Stimulated activated CD8-positive, alpha-beta memory T cell treated with anti-CD3 and anti-CD28 coated beads, Interleukin-4, amount 100 ng/mL, for 48 hours (primary cell): ENCODE results near the gene SGCD.

Experiments
- DNase-seq: peaks from one replicate; pipeline ENCODE4 v3.0.0-alpha.2; 2020

The SGCD gene

DNA sequence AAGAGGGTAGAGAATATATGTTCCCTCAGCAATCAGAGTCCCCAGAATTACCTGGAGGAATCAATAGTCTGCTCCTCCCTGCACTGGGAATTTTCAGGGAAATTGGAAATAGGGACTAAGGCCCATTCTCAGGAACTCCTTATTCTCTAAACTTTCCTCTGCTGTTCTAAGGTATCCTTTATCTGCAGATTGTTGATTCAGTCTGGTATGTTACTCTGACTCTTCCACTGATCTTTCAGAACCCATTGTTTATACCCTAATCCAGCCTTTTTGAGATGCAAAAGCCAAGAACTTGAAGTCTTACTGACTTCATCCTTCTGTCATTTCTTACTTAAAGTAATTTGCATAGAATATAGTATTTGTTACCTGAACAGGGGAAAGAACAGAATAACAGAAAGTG, 379.7 kb downstream of the SGCD start:
- no peak for DNase-seq

DNA sequence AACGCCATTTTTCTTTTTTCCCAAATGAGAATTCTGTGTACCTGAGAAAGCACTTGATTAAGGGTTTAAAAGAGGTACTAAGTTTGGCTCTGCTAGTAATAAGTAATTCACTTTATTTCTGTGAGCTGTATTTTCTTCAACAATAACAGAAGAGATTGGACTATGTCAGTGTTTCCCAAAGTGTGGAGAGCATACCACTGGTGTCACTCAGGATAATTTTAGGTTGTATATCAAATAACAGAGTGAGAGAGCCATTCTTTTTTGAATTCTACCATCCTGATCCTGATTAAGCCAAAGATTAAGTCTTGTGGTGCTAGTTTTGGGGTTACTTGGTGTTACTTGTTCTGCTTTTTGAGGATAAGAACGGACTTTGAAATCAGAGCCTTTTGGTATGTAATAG, 380.8 kb downstream of the SGCD start:
- DNase-seq: no peak

DNA sequence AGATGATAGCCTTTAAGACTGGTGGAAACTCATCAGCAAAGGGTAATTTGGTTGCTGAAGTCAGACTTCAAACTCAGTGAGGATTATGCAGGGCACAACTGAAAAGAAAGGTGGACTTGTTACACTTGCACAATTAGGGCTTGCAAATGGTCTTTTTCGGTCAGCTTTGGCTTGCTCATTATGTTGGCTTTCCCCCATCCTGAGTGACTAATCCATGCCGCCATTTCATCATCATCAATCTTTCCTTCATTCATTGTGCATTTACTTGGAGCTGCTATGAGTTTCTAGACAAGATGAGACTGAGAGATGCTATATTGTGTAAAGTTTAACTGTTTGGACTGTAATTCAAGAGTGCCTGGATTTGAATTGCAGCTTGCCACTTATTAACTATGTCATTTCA, 388.3 kb downstream of the SGCD start:
- DNase-seq: no peak

GRCh38 chr5:156716591-156717380, 389.8 kb downstream of the SGCD start:
- no peak for DNase-seq

GRCh38 chr5:156718985-156719384, 392.0 kb downstream of the SGCD start:
- DNase-seq: no peak

DNA sequence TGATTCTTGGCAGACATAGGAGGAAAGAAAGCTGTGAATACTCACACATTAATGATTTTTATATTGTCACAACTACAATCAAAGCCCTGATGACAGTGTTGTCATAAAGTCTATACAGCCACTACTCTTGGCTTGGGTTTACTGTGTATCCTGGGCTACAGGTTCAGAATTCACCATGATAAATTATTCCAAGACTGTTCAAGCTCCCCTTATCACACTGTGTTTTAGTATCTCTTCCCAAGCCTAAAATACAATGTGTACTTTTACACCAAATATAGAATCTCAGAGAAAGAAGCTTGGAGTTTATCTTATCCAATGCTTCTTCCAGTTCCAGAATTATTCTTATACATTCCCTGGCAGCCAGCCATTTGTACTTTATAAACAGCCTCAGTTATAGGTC, 395.4 kb downstream of the SGCD start:
- DNase-seq: no peak

DNA sequence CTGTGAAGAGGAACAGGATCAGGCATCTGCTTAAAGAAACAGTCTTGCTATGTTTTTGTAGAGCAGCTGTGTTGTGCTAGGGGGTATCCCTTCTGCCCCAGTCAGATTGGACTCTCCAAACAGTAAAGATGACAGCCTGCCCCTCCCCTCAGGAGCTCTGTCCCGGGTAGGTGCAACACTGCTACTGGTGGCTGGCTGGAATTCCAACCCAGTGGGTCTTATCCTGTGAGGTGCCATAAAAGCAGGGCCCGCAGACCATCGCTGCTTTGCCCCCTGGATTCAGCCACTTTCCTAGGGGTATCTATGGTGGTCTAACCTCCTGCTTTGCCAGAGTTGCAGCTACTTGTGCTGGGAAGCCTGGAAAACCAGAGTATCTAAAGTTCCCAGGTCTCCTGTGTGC, 408.5 kb downstream of the SGCD start:
- DNase-seq: no peak

GRCh38 chr5:156741516-156741915, 414.6 kb downstream of the SGCD start:
- DNase-seq: no peak

GRCh38 chr5:156753846-156754245, 426.9 kb downstream of the SGCD start:
- DNase-seq: no peak

GRCh38 chr5:156755421-156756087, 428.6 kb downstream of the SGCD start:
- no peak for DNase-seq

DNA sequence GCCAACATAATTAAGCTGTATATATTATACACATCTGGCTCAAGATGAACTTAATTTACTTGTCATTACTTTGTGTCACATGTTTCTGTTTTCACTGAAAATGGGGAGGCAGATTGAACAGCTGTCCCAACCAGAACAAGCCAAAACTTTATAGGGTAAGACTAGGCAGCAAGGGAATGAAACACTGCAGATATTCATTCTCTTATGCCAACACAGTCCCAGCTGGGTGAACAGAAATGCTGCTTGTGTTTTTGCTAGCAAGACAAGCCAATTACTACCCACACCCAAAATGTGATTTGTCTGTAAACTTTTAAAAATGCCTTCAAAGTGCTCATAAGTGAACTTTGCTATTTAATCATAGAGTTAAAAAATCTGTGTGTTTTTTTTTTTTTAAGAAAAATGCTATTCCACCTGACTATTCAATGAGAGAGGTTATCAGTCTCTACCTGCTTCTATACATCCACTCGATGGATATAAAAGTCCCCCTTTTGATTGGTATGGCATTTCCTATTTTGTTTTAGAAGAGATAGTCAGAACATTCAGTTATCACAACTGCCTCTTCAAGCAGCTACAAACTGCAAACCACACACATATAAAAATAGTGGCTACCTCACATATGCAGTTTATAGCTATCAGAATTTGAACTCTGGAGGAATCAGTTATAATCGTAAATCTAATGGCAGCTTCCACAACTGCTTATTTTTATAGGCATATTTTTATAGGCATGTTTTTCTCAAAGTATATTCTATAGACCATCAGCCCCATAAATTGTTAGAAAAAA, 431.2 kb downstream of the SGCD start:
- DNase-seq: no peak

DNA sequence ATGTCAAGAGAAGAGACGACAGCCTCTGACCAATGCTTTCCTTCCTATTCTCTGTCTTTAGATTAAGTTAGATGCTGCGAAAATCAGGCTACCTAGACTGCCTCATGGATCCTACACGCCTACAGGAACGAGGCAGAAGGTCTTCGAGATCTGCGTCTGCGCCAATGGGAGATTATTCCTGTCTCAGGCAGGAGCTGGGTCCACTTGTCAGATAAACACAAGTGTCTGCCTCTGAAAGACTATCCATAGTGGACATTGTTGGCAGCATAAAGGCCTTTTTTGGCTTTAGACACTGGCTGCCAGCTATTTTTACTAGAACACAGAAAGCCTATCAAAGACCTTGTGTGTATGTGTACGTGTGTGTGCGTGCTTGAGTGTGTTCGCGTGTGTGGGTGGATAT, 432.2 kb downstream of the SGCD start:
- no peak for DNase-seq

DNA sequence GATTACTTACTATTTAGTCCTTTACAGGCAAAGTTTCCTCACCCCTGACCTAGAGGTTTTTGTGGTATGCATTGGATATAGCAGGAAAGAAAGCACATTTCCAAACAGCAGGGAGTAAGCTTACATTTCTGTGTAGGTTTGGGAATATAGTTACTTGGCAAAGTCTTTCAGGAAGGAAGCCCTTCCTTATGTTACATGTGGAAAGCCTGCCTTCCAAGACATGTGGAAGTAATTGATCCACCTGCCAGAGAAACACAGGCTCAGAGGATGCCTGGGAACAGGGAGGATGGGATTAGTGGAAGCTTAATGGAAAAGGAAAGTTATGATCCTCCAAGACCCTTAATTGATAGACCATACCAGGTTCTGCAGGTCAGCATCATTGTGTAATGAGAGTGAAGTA, 435.8 kb downstream of the SGCD start:
- no peak for DNase-seq

- no peak for DNase-seq
These were observed 437.4 kb downstream of the SGCD start for GRCh38 chr5:156764176-156764971.

DNA sequence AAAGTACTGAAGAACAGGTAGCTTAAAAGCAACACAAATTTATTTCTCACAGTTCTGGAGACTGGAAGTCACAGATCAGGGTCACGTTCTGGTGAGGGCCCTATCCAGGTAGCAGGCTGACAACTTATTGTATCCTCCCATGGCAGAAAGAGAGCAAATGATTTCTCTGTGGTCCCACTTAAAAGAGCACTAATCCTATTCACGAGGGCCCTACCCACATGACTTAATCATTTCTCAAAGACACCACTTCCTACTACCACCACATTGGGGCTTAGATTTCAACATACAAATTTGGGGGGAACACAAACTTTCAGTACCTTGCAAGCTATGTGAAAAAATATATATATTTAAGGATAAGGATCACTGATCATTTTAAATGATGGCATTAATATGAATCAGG, 447.3 kb downstream of the SGCD start:
- no peak for DNase-seq

- no peak for DNase-seq
These were observed 451.3 kb downstream of the SGCD start for GRCh38 chr5:156778139-156778706.

GRCh38 chr5:156778752-156779151, 451.8 kb downstream of the SGCD start:
- DNase-seq: no peak

DNA sequence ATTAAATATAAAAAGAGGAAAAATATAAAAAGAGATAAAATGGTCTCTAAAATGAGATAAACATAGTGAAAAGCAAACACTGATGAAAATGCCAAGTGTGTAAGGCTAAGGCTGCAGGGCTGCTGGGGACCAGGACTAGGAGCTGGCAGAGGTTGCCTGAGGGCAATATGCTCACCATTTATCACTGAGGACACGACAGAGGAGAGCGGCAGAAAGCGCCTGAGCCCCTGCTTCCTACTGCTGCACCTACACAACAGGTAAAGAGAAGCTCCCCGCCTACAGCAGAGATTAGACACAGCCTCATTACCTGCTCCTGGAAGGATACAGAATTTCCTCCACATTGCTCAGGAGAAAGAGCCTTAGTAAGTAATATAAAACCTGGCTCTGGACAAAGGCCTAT, 452.5 kb downstream of the SGCD start:
- no peak for DNase-seq

DNA sequence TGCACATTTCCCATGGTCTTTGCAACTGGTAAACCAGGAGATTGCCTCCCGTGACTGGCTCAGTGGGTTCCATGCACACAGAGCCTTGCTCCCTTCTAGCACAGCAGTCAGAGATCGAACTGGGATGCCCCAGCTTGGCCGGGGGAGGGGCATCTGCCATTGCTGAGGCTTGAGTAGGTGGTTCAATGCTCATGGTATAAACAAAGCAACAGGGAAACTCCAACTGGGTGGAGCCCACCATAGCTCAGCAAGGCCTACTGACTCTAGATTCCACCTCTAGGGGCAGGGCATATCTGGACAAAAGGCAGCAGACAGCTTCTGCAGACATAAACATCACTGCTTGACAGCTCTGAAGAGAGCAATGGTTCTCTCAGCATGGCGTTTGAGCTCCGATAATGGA, 456.1 kb downstream of the SGCD start:
- DNase-seq: no peak

DNA sequence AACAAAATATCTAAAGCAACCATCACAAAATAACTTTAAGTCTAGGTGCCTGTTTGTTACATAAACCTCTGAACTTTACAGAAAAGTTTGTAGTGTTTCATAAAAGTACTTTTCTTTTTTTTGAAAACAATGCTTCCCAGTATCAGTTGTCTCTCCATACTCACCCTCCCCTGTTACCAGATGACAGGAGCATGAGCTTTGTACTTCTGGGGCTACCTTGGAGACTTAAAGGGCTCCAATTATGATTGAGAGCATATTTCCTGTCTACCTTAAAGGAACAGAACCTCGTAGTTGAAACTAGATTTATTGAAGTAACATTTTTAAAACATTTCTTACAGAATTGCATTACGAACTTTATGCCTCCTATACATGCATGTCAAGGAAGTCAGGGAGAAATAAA, 467.7 kb downstream of the SGCD start:
- DNase-seq: no peak

DNA sequence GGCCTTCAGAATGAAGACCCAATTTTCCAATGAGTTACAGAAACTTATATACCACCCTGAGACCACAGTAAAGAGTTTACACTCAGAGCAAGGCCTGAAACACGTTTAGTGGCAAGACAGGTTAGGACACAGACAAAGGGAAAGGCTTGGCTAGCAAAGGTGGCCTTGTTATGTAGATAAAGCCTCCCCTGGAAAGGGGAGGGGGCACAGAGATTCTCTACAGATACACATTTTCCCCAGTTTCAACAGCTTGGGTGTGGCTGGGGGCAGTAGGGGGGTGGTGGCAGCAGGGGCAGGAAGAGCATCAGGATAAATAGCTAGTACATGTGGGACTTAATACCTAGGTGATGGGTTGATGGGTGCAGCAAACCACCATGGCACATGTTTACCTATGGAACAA, 471.2 kb downstream of the SGCD start:
- no peak for DNase-seq

GRCh38 chr5:156799171-156799570, 472.2 kb downstream of the SGCD start:
- no peak for DNase-seq

DNA sequence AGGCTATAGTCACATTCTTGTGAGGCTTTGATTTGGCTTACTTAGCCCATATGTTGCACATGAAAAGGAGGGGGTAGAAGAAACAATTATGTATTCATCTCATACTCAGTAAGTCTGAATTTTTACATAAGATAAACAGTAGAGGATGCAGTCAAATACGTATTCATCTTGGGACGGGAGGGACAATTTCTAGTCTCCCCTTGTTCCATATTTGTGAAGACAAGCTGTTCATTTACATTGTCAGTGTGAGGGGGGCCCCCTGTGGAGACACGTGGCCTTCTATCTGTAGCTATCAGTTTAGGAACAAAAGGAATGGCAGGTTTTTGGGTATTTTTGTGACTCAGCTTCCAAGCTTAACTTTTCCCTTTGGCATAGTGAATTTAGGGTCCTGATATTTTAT, 474.0 kb downstream of the SGCD start:
- no peak for DNase-seq
